Sigmoid colon (tissue), 4 donors: ENCODE measurements around the gene YPEL2.

Experiments
- EP300 ChIP-seq, 4 donors: sonication (generic); formaldehyde crosslinking; IDR thresholded peaks; one replicate each; pipeline ENCODE4 v1.6.1; 2017; ENCODE audit warnings: antibody characterized with exemption in 4 of 4
- POLR2A ChIP-seq, 2 donors: fragments of 450-650 bp; IDR thresholded peaks; one replicate each; pipeline ENCODE4 v1.6.1; 2016; ENCODE audit warnings: antibody characterized with exemption in 2 of 2, mild to moderate bottlenecking in 2 of 2, moderate library complexity in 2 of 2
- POLR2AphosphoS5 ChIP-seq, 4 donors: sonication (generic); formaldehyde crosslinking; IDR thresholded peaks; one replicate each; pipeline ENCODE4 v1.6.1; 2017; ENCODE audit warnings: antibody characterized with exemption in 4 of 4
- TF ChIP-seq, protein P1 (sequence below), 4 experiments: fragments of 450-650 bp in 3 of 4; fragments of 200-600 bp in 1 of 4; IDR thresholded peaks; one replicate each; pipeline ENCODE4 v1.5.1; 2016 to 2019; ENCODE audit warnings: antibody characterized with exemption in 4 of 4, mild to moderate bottlenecking in 3 of 4, moderate library complexity in 2 of 4

GRCh38 chr17:59443106-59443505, 111.7 kb downstream of the YPEL2 start:
- TF ChIP-seq, protein P1, sequence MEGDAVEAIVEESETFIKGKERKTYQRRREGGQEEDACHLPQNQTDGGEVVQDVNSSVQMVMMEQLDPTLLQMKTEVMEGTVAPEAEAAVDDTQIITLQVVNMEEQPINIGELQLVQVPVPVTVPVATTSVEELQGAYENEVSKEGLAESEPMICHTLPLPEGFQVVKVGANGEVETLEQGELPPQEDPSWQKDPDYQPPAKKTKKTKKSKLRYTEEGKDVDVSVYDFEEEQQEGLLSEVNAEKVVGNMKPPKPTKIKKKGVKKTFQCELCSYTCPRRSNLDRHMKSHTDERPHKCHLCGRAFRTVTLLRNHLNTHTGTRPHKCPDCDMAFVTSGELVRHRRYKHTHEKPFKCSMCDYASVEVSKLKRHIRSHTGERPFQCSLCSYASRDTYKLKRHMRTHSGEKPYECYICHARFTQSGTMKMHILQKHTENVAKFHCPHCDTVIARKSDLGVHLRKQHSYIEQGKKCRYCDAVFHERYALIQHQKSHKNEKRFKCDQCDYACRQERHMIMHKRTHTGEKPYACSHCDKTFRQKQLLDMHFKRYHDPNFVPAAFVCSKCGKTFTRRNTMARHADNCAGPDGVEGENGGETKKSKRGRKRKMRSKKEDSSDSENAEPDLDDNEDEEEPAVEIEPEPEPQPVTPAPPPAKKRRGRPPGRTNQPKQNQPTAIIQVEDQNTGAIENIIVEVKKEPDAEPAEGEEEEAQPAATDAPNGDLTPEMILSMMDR (IDR thresholded peaks at IDR 0.05), result no peak
- TF ChIP-seq POLR2A (IDR thresholded peaks at IDR 0.05) (no peak), POLR2AphosphoS5 (IDR thresholded peaks at IDR 0.05) (no peak), EP300 (IDR thresholded peaks at IDR 0.05) (no peak)
